HFF-Myc (cell line): ENCODE results near the gene SPHK1.

Experiments used
- DNase-seq: peaks from one replicate; pipeline ENCODE4 v3.0.0-alpha.2; 2011; ENCODE audit warnings: low read depth; ENCODE audit errors: extremely low read depth
- H3K4me3 ChIP-seq: replicated peaks from 2 replicates; pipeline ENCODE4 v1.5.1; 2011; ENCODE audit warnings: low read depth, mild to moderate bottlenecking, control low read depth, low read length
- TF ChIP-seq, protein P1 (sequence below): IDR thresholded peaks from 2 replicates; pipeline ENCODE4 v1.5.1; 2012; ENCODE audit warnings: mild to moderate bottlenecking, low read depth, low read length, control low read depth; ENCODE audit errors: missing control alignments

SPHK1 gene, protein sequence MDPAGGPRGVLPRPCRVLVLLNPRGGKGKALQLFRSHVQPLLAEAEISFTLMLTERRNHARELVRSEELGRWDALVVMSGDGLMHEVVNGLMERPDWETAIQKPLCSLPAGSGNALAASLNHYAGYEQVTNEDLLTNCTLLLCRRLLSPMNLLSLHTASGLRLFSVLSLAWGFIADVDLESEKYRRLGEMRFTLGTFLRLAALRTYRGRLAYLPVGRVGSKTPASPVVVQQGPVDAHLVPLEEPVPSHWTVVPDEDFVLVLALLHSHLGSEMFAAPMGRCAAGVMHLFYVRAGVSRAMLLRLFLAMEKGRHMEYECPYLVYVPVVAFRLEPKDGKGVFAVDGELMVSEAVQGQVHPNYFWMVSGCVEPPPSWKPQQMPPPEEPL

DNA sequence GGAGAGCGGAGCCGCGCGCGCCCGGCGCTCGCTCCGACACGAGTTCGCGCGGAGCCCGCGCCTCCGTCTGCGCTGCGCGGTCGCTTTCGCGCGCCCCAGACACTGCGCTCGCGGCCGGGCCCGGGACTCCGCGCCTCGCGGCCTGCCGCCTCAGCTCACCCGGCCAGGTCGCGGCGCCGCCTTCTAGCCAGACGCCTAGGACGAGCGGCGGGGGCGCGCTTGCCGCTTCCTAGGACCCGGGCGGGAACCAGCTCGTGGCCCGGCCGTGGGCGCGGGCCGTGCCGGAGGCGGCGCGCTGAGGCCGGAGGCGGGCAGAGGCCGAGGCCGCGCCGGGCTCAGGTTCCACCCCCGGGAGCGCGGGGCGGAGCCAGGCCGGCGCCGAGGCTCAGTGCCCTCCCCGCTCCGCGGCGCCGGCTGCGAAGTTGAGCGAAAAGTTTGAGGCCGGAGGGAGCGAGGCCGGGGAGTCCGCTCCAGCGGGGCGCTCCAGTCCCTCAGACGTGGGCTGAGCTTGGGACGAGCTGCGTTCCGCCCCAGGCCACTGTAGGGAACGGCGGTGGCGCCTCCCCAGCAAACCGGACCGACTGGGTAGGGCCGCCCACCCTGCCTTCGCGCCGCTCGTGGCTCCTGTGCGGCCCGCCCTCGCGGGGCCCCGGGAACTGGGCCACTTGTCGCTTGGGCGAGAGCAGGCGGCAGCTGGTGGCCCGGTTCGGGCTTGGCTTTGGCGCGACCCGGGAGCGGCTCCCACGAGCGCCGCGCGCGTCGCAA is at the start of gene SPHK1:
Gene SPHK1 (plus strand): TSS at position 388 of the 765 bp plus-strand sequence. CDS start 1,036 bp downstream, outside the sequence.
- H3K4me3 ChIP-seq = peak within 1 kb of the TSS; percentile 66
- TF ChIP-seq, protein P1, sequence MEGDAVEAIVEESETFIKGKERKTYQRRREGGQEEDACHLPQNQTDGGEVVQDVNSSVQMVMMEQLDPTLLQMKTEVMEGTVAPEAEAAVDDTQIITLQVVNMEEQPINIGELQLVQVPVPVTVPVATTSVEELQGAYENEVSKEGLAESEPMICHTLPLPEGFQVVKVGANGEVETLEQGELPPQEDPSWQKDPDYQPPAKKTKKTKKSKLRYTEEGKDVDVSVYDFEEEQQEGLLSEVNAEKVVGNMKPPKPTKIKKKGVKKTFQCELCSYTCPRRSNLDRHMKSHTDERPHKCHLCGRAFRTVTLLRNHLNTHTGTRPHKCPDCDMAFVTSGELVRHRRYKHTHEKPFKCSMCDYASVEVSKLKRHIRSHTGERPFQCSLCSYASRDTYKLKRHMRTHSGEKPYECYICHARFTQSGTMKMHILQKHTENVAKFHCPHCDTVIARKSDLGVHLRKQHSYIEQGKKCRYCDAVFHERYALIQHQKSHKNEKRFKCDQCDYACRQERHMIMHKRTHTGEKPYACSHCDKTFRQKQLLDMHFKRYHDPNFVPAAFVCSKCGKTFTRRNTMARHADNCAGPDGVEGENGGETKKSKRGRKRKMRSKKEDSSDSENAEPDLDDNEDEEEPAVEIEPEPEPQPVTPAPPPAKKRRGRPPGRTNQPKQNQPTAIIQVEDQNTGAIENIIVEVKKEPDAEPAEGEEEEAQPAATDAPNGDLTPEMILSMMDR = no peak
- no peak for DNase-seq

DNA sequence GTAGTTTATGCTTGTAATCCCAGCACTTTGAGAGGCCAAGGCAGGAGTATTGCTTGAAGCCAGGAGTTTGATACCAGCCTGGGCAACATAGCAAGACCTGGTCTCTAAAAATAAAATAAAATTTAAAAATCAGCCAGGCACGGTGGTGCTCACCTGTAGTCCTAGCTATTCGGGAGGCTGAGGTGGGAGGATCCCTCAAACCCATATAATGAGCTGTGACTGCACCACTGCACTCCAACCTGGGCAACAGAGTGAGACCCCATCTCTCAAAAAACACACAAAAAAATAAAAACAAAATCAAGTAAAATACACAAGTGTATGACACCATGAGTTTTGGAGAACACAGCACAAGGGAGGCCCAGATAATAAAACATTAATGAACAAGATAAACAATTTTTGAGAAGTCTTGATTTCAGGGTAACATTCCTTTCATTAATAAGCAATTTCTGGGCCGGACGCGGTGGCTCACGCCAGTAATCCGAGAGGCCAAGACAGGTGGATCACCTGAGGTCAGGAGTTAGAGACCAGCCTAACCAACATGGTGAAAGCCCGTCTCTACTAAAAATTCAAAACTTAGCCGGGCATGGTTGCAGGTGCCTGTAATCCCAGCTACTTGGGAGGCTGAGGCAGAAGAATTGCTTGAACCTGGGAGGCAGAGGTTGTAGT is 48.6 kb upstream of the SPHK1 start:
- no peak overlapping the region for H3K4me3 ChIP-seq
- TF ChIP-seq, protein P1 = no peak
- DNase-seq = no peak

DNA sequence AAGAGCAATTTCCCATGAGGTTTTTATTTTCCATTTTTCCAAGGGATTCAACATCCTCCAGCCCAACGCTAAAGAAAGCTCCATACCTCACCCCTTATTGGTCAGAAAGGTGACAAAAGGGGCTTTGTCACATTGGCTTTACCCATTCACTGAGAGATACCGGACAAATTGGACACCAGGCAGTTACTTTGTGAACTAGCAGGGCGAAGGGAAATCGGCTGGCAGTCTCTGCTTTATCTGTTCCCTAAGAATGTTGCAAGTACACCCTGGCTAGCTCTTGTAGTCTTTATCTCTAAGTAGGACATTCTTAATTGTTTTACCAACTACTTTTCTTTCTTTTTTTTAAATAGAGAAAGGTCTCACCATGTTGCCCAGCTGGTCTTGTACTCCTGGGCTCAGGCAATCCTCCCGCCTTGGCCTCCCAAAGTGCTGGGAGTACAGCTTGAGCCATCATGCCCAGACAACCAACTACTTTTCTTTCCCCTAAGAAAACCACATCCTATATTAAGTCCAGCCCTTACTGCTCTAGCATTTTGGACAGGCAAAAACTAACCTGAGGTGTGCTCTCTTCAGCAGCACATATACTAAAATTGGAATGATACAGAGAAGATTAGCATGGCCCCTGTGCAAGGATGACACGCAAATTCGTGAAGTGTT is 47.5 kb upstream of the SPHK1 start:
- DNase-seq = no peak
- no peak overlapping the region for H3K4me3 ChIP-seq
- TF ChIP-seq, protein P1 = no peak

DNA sequence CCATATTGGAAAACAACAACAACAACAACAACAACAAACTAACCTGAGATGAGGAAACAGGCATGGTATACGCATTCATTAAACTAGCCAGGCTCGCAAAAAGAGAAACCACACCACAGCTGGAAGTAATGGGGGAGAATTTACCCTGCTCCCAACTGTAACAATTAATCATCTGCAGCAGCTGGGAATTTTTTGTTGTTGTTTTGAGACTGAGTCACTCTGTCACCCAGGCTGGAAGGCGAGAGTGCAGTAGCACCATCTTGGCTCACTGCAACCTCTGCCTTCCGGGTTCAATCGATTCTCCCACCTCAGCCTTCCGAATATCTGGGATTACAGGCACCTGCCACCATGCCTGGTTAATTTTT is 47.0 kb upstream of the SPHK1 start:
- TF ChIP-seq, protein P1 = no peak
- no peak overlapping the region for H3K4me3 ChIP-seq

DNA sequence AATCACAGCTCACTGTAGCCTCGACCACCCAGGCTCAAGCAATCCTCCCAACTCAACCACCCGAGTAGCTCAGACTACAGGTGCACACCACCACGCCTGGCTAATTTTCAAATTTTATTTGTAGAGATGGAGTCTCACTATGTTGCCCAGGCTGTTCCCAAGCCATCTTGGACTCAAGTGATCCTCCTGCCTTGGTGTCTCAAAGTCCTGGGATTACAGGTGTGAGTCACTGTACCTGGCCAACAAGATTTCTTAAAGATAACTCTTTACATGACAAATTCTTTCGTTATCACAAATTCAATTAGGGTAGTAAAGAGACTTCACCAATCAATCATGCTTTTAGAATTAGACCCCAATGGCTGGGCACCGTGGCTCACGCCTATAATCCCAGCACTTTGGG is 43.1 kb upstream of the SPHK1 start:
- TF ChIP-seq, protein P1 = no peak
- no peak for DNase-seq
- H3K4me3 ChIP-seq = no peak overlapping the region

More for the DNA sequence above, 47.0 kb upstream of the SPHK1 start:
- DNase-seq = peak; percentile 30

DNA sequence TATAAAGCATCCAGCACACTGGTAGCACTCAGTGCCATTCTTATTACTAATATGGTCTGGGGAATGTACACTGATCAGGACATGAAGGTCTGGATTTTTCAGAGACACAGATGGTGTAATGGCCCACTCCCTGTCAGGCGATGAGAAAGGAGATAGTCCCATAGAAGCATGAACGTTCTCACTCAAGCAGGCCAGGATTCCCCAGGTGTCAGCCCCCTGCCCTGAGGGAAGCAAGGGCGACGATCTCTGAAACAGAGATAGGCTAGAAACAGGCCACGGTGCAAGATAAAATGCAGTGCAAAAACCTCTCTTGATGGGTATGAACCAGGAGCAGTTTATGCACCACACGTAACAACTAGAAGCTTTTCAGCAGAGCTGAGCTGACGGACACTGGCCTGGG is 41.3 kb upstream of the SPHK1 start:
- H3K4me3 ChIP-seq = no peak overlapping the region
- TF ChIP-seq, protein P1 = no peak
- no peak for DNase-seq
